ENCODE data around the gene KRTAP12-3.

DNA sequence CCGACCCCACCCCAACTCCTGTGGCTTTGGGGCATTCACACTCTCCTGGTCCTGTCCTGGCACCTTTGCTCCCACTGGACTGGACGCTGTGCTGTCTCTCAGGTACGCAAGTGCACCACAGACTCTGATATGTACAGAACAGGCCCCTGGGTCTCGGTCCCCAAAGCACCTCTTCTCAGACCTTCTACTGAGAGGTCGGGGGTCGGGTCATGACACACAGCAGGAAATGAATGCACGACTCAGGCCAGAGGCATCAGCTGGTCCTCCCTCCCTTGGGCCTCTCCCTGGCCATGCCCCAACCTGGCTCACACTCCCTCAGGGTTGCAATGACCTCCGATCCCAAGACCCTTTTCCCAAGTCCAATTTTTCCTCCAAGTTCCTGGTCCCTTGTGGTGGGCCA is 37.5 kb downstream of the KRTAP12-3 start:
- no peak for TF ChIP-seq ZNF274 (IDR thresholded peaks at IDR 0.05; ENCODE audit: low read depth, low read length)
- no peak for TF ChIP-seq SUZ12 (IDR thresholded peaks at IDR 0.05; ENCODE audit: extremely low read depth, insufficient read depth, insufficient read length)

All from NT2/D1 (cell line).